Astrocyte of the spinal cord (primary cell): ENCODE measurements around the gene KAT7.

Source experiments
- DNase-seq: peaks from one replicate; pipeline ENCODE4 v3.0.0; 2011; ENCODE audit warnings: low read depth, low spot score
- H3K4me3 ChIP-seq: 2 replicates; pipeline ENCODE4 v1.5.1; 2011; ENCODE audit warnings: low read depth, mild to moderate bottlenecking, low read length, moderate library complexity
- in situ Hi-C: cut with HindIII; loops from 2 replicates; pipeline ENCODE4 v1.10.0; 2017; ENCODE audit warnings: low sequenced_read_pairs
- TF ChIP-seq, protein P1 (sequence below): IDR thresholded peaks from 2 replicates; pipeline ENCODE4 v1.5.1; 2012; ENCODE audit warnings: low read depth, mild to moderate bottlenecking, low read length, inconsistent platforms

Gene KAT7

DNA sequence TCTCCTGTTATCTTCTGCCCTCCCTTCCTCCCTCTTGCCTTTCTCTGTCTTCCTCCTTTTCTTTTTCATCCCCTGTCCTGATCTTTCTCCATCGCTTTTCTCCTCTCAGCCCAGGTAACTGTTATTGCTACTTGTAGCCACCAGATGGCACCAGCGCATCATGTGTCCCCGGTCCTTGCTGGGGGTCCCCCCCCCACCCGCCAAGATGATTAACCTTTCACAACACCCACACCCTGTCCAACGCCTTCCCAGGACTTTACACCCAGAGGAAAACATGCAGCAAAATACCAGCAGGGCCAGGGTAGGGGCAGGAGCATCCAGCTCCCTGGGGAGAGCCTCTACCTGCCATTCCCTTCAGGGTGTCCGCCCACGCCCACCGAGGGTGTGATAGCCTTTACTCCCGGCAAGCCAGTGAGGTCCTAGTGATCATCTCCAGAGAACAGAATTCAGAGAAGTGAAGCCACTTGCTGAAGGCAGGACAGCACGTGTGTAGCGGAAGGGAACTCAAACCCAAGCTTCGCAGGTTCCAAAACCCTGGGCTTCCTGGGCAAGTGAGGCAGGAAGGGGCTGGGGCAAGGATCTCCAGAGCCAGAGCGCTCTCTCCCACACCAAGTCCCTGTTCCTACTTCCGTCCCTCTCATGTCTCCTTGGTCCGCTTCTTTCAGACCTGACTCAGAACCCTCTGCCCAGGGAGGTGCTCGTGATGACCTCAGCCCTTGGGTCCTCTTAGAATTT is 72.8 kb downstream of the KAT7 start:
- H3K4me3 ChIP-seq: no peak overlapping the region
- TF ChIP-seq, protein P1, sequence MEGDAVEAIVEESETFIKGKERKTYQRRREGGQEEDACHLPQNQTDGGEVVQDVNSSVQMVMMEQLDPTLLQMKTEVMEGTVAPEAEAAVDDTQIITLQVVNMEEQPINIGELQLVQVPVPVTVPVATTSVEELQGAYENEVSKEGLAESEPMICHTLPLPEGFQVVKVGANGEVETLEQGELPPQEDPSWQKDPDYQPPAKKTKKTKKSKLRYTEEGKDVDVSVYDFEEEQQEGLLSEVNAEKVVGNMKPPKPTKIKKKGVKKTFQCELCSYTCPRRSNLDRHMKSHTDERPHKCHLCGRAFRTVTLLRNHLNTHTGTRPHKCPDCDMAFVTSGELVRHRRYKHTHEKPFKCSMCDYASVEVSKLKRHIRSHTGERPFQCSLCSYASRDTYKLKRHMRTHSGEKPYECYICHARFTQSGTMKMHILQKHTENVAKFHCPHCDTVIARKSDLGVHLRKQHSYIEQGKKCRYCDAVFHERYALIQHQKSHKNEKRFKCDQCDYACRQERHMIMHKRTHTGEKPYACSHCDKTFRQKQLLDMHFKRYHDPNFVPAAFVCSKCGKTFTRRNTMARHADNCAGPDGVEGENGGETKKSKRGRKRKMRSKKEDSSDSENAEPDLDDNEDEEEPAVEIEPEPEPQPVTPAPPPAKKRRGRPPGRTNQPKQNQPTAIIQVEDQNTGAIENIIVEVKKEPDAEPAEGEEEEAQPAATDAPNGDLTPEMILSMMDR: peak; percentile 75
- in situ Hi-C loops: no loop called here
- peak; percentile 7 for DNase-seq

DNA sequence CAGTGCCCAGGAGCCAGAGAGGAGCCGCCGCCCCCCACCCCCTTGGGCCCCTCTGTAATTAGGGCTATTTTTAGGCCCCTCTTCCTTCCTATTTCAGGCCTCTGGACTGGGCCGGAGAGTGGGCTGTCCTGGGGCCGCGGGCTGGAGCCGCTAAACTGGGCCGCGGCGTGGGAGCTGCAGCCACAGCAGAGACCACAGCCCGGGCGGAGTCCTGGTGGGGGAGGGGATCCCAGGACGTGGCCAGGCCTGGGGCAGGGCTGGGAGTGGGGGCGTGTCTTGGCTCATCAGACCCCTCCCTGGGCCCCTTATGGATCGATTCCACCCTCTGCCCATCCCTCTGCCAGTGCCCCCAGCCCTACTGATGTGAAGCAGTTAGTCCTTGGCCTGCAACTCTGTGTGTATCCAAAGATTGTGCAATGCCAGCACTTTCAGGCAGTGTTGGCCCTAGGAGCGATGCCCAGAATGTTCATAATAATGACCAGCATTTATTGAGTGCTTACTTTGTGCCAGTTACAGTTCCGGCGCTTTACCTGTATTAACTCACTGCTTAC is 74.4 kb downstream of the KAT7 start:
- no peak overlapping the region for H3K4me3 ChIP-seq
- in situ Hi-C loops: no loop called here
- TF ChIP-seq, protein P1: no peak
- DNase-seq: no peak

DNA sequence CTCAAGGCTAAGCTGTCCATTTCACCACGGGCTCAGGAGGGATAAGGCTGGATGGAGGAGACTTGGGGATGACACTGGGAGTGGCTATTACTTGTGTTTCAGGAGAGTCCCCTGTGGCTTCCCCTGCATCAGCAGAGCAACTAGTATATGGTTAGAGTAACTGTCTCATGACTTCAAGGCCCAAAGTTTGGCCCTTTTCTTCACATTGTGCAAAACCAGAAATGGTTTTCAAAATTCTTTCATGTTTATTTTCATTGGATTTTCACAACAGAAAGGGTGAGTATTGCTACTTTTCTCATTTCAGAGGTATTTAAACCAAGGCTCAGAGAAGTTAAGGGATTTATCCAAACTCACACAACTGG is 77.5 kb downstream of the KAT7 start:
- H3K4me3 ChIP-seq: no peak overlapping the region
- in situ Hi-C loops: no loop called here
- TF ChIP-seq, protein P1: no peak
- DNase-seq: no peak

DNA sequence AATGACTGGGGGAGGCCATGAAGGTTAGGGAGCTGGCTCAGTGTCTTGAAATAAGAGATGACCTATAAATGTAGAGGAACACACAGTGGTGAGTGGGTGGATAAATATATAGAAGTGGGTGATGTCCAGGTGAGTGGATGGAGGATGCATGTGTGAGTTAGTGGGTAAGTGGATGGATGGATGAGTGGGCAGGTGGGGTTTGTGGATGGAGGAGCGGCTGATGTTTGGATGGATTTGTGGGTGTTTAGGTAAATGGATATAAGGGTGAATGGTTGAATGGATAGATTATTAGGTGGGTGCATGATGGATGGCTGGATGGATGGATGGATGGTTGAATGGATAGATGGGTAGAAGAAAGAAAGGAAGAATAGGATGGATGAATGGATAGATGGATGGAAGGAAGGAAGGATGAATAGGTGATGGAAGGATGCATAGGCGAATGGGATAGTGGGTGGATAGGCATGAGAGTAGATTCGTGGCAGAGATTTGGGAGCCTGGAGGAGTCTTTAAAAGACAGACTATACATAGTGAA is 78.5 kb downstream of the KAT7 start:
- TF ChIP-seq, protein P1: no peak
- H3K4me3 ChIP-seq: no peak overlapping the region
- DNase-seq: no peak
- in situ Hi-C loops: no loop called here

DNA sequence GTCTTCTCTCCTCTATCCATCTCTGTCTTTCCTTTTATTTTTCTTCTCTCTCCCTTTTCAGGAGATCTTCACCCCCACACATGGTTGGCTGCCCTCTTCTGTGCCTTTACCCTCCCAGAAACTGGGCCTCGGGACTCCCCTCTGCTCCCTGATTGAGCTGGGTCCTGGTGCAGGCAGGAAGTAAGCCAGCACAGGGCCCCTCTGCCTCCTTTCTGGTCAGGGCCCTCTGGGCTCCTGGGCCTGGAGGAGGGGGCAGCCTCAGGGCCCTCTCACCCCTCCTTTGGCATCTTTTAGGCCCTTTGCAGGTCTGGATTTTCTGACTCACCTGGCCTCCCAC is 80.5 kb downstream of the KAT7 start:
- in situ Hi-C loops: no loop called here
- DNase-seq: no peak
- TF ChIP-seq, protein P1: no peak
- no peak overlapping the region for H3K4me3 ChIP-seq

DNA sequence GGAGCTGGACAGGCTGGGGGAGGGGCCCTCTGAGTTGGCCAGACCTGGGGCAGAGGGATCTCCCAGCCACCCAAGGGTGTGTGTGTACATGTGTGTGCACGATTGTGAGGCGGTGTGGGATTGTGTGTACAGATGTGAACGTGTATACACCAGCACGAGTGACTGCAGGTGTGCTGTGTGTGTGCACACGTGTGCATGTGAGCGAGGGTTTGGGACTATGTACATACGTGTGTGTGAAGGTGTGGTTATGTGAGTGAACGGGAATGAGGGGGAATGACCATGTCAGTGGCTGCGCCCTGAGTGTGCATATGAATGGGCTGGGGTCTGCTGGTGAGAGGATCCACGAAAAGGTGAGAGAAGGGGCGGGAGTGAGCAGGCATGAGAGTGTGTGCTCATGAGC is 81.8 kb downstream of the KAT7 start:
- TF ChIP-seq, protein P1: no peak
- H3K4me3 ChIP-seq: no peak overlapping the region
- DNase-seq: no peak
- in situ Hi-C loops: no loop called here
